ENCODE data around the gene ASIC1.

Gene ASIC1

DNA sequence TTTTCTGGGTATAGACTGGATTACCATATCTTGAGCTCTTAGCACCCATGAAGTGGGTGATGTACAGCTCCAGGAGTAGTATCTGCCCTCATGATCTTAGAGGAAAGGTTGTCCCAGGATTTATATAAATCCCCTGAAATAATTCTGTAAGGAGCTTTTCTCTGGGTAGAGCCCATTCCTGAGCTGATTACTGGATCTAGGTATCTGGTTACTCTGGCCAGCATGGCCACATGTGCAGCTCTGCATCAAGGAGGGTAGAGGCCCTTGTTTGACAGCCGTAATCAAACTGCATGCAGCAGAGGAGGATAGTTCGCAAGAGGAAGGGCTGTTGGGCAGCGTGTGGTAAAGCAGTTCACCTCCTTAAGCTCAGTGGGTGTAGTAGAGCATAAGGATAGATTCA, 63.1 kb downstream of the ASIC1 start:
- no peak overlapping the region for H3K4me3 ChIP-seq (replicated peaks; ENCODE audit: low read depth, low read length)
- DNase-seq (ENCODE audit: low read depth) = no peak
- TF ChIP-seq, protein P1, sequence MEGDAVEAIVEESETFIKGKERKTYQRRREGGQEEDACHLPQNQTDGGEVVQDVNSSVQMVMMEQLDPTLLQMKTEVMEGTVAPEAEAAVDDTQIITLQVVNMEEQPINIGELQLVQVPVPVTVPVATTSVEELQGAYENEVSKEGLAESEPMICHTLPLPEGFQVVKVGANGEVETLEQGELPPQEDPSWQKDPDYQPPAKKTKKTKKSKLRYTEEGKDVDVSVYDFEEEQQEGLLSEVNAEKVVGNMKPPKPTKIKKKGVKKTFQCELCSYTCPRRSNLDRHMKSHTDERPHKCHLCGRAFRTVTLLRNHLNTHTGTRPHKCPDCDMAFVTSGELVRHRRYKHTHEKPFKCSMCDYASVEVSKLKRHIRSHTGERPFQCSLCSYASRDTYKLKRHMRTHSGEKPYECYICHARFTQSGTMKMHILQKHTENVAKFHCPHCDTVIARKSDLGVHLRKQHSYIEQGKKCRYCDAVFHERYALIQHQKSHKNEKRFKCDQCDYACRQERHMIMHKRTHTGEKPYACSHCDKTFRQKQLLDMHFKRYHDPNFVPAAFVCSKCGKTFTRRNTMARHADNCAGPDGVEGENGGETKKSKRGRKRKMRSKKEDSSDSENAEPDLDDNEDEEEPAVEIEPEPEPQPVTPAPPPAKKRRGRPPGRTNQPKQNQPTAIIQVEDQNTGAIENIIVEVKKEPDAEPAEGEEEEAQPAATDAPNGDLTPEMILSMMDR (IDR thresholded peaks at IDR 0.05; ENCODE audit: low read length, missing control alignments) = no peak

GRCh38 chr12:50120953-50121352, 63.6 kb downstream of the ASIC1 start:
- DNase-seq (ENCODE audit: low read depth) = no peak
- TF ChIP-seq, protein P1 (IDR thresholded peaks at IDR 0.05; ENCODE audit: low read length, missing control alignments) = no peak
- no peak overlapping the region for H3K4me3 ChIP-seq (replicated peaks; ENCODE audit: low read depth, low read length)

- H3K4me3 ChIP-seq (replicated peaks; ENCODE audit: low read depth, low read length) = no peak overlapping the region
- no peak for DNase-seq (ENCODE audit: low read depth)
- TF ChIP-seq, protein P1 (IDR thresholded peaks at IDR 0.05; ENCODE audit: low read length, missing control alignments) = no peak
These were observed 64.2 kb downstream of the ASIC1 start for GRCh38 chr12:50121641-50122040.

DNA sequence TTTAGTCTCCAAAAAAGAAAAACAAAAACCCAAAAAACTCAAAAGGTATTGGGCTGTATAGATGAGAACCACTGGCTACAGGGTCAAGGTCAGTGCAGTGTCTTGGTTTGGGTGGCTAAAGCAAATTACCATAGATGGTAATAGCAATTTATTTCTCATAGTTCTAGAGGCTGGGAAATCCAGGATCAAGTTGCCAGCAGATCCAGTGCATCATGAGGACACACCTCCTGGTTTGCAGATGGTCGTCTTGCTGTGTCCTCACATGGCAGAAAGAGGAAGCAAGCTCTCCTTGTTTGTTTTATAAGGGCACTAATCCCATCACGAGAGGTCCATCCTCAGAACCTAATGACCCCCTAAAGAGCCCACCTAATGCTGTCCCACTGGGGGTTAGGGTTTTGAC, 65.8 kb downstream of the ASIC1 start:
- DNase-seq (ENCODE audit: low read depth) = no peak
- TF ChIP-seq, protein P1 (IDR thresholded peaks at IDR 0.05; ENCODE audit: low read length, missing control alignments) = no peak
- H3K4me3 ChIP-seq (replicated peaks; ENCODE audit: low read depth, low read length) = no peak overlapping the region

DNA sequence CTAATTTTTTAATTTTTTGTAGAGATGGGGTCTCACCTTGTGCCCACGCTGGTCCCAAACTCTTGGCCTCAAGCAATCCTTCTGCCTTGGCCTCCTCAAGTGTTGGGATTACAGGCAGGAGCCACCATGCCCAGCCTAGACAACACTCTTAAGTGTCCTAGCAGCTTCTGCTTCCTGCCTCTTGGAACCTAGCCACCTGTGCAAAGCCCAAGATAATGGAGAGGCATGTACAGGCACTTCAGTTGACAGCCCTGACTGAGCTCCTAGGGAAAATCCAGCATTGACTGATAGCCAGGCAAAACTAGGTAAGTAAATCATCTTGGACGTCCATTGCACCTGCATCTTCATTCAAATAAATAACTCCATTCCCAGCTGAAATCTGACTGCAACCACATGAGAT, 70.2 kb downstream of the ASIC1 start:
- no peak for DNase-seq (ENCODE audit: low read depth)
- H3K4me3 ChIP-seq (replicated peaks; ENCODE audit: low read depth, low read length) = no peak overlapping the region
- TF ChIP-seq, protein P1 (IDR thresholded peaks at IDR 0.05; ENCODE audit: low read length, missing control alignments) = no peak

- TF ChIP-seq, protein P1 (IDR thresholded peaks at IDR 0.05; ENCODE audit: low read length, missing control alignments) = no peak
- no peak for DNase-seq (ENCODE audit: low read depth)
These were observed 71.9 kb downstream of the ASIC1 start for GRCh38 chr12:50129290-50129689.

DNA sequence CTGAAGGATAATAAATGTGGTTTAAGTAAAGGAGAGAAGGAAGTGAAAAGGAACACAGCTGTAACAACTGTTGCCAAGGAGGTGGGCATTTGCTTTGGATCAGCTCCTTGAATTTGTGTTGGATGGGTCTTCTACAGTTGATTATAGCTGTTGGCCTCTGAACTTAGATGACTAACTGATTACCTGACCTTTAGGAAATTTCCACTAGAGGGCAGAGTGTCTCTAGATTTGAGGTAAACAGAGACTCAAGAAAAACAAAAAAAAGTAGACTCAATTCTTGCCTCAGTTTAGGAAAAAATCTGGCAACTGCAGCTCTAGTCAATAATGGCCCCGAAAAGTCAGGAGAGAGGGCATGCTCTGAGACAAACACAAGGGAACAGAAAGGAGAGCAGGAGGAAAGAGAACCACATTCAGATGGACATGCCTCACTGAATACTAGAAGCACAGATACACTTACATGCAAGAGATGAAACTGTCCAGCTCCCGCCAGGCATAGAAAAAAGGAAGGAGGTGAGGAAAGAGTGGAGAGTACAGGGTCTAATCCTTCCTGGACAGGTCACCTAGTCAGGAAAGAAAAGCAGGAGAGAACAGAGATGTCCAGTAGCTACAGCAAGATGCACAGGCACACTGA, 75.2 kb downstream of the ASIC1 start:
- no peak for DNase-seq (ENCODE audit: low read depth)
- H3K4me3 ChIP-seq (replicated peaks; ENCODE audit: low read depth, low read length) = no peak overlapping the region
- TF ChIP-seq, protein P1 (IDR thresholded peaks at IDR 0.05; ENCODE audit: low read length, missing control alignments) = no peak

More at GRCh38 chr12:50129290-50129689, 71.9 kb downstream of the ASIC1 start:
- no peak overlapping the region for H3K4me3 ChIP-seq (replicated peaks; ENCODE audit: low read depth, low read length)
